H1 (cell line): ENCODE results near the gene OR13J1. TPM values are rescaled to one million over a fixed set of nuclear protein-coding genes. Genes with fewer than 3 reads are reported as not detected.

Experiments used
- CBX5 ChIP-seq: fragments of 300-800, 300-1000 bp; sonication (generic); IDR thresholded peaks from 2 replicates; pipeline ENCODE4 v1.7.1; 2016; ENCODE audit warnings: antibody characterized with exemption, low read length, low read depth
- JUN ChIP-seq: IDR thresholded peaks from 2 replicates; pipeline ENCODE4 v1.6.1; 2011; ENCODE audit warnings: low read depth, mild to moderate bottlenecking, improper control_type of control experiment, low read length
- KDM4A ChIP-seq: IDR thresholded peaks from one replicate; pipeline ENCODE4 v1.7.1; 2012; ENCODE audit warnings: low read depth, mild to moderate bottlenecking, moderate library complexity, low read length, inconsistent platforms; ENCODE audit not compliant: severe bottlenecking
- KDM5A ChIP-seq: fragments of 200-600 bp; IDR thresholded peaks from 2 replicates; pipeline ENCODE4 v1.7.1; 2012; ENCODE audit warnings: mild to moderate bottlenecking, low read length, inconsistent platforms, mixed read lengths
- PHF8 ChIP-seq: fragments of 200-600 bp; sonication (generic); conservative IDR thresholded peaks from 2 replicates; pipeline ENCODE4 v1.7.1; 2012; ENCODE audit warnings: low read depth, mild to moderate bottlenecking, inconsistent platforms, low read length, moderate library complexity
- POLR2A ChIP-seq, 2 experiments: IDR thresholded peaks; 1 replicate in 1 of 2; 2 replicates in 1 of 2; pipeline ENCODE4 v1.6.1; 2011; ENCODE audit warnings: low read depth in 2 of 2, low read length in 2 of 2, mild to moderate bottlenecking in 2 of 2; ENCODE audit errors: control extremely low read depth in 1 of 2
- SP4 ChIP-seq: IDR thresholded peaks from 2 replicates; pipeline ENCODE4 v1.6.1; 2012; ENCODE audit warnings: low read length, inconsistent platforms
- polyA plus RNA-seq, 7 experiments: library from polyadenylated mRNA; depleted of rRNA in 3 of 7; stranded (reverse) in 5 of 7; unstranded in 2 of 7; fragments of >200 nt in 5 of 7; fragments of 200-250 nt in 2 of 7; gene quantifications; 1 replicate in 5 of 7; 2 replicates in 1 of 7; 4 replicates in 1 of 7; pipeline versions ENCODE4 v1.2.1 to v1.2.3, GENCODE V29; 2011 to 2013; ENCODE audit warnings: missing spikeins in 2 of 7, mixed read lengths in 2 of 7
- total RNA-seq: library from RNA; stranded (reverse); fragmentation: NEBNext Ultra II Directional; extraction: Animal tissue kit (Norgen Biotek cat#: 25700); gene quantifications from 2 replicates; pipeline ENCODE4 v1.2.1, GENCODE V29; 2021
- TF ChIP-seq, protein P1 (sequence below): fragments of 300-600 bp; sonication (generic); IDR thresholded peaks from 2 replicates; pipeline ENCODE4 v1.7.1; 2012; ENCODE audit warnings: low read length, moderate library complexity, mild to moderate bottlenecking, inconsistent platforms; ENCODE audit not compliant: insufficient replicate concordance
- TF ChIP-seq, protein P2 (sequence below): IDR thresholded peaks from 2 replicates; pipeline ENCODE4 v1.6.1; 2012; ENCODE audit warnings: inconsistent platforms

Gene OR13J1
- total and polyA plus RNA-seq, 2 of the 8 experiments (the other 6 are each of a cell fraction or from before 2014, with no cell fraction given): not detected

DNA sequence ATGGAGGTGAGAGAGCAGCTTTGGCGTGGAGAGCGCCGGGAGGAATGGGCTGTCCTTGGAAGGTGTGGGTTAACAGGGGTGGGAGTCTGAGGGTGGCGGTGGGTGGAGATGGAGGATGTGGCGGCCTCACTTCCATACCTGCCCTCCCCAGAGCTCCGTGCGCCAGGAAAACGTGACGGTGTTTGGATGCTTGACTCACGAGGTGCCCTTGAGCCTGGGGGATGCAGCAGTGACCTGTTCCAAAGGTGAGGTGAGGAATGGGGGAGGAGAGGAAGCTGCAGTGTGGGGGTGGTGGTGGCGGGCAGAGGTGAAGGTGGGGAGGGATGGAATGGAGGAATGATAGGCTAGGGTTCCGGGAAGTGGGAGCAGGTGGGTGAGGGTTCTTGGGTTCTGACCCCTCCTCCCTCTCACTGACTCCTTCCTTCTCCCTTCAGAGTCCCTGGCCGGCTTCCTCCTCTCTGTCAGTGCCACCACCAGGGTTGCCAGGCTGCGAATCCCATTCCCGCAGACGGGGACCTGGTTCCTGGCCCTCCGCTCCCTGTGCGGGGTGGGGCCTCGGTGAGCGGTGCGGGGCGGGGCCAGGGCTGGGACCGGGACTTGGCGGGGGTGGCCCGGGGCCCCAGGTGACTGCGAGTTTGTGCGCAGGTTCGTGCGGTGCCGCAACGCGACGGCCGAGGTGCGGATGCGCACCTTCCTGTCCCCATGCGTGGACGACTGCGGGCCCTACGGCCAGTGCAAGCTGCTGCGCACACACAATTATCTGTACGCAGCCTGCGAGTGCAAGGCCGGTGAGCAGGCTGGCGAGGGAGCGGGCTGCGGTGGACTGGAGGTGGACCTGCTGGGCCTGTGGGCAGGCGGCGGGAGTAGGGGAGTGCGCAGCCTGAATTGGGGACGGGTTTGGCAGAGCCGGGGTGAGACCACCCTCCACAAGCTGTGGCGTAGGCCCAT lies 24.1 kb downstream of the OR13J1 start (continued):
- TF ChIP-seq, protein P1, sequence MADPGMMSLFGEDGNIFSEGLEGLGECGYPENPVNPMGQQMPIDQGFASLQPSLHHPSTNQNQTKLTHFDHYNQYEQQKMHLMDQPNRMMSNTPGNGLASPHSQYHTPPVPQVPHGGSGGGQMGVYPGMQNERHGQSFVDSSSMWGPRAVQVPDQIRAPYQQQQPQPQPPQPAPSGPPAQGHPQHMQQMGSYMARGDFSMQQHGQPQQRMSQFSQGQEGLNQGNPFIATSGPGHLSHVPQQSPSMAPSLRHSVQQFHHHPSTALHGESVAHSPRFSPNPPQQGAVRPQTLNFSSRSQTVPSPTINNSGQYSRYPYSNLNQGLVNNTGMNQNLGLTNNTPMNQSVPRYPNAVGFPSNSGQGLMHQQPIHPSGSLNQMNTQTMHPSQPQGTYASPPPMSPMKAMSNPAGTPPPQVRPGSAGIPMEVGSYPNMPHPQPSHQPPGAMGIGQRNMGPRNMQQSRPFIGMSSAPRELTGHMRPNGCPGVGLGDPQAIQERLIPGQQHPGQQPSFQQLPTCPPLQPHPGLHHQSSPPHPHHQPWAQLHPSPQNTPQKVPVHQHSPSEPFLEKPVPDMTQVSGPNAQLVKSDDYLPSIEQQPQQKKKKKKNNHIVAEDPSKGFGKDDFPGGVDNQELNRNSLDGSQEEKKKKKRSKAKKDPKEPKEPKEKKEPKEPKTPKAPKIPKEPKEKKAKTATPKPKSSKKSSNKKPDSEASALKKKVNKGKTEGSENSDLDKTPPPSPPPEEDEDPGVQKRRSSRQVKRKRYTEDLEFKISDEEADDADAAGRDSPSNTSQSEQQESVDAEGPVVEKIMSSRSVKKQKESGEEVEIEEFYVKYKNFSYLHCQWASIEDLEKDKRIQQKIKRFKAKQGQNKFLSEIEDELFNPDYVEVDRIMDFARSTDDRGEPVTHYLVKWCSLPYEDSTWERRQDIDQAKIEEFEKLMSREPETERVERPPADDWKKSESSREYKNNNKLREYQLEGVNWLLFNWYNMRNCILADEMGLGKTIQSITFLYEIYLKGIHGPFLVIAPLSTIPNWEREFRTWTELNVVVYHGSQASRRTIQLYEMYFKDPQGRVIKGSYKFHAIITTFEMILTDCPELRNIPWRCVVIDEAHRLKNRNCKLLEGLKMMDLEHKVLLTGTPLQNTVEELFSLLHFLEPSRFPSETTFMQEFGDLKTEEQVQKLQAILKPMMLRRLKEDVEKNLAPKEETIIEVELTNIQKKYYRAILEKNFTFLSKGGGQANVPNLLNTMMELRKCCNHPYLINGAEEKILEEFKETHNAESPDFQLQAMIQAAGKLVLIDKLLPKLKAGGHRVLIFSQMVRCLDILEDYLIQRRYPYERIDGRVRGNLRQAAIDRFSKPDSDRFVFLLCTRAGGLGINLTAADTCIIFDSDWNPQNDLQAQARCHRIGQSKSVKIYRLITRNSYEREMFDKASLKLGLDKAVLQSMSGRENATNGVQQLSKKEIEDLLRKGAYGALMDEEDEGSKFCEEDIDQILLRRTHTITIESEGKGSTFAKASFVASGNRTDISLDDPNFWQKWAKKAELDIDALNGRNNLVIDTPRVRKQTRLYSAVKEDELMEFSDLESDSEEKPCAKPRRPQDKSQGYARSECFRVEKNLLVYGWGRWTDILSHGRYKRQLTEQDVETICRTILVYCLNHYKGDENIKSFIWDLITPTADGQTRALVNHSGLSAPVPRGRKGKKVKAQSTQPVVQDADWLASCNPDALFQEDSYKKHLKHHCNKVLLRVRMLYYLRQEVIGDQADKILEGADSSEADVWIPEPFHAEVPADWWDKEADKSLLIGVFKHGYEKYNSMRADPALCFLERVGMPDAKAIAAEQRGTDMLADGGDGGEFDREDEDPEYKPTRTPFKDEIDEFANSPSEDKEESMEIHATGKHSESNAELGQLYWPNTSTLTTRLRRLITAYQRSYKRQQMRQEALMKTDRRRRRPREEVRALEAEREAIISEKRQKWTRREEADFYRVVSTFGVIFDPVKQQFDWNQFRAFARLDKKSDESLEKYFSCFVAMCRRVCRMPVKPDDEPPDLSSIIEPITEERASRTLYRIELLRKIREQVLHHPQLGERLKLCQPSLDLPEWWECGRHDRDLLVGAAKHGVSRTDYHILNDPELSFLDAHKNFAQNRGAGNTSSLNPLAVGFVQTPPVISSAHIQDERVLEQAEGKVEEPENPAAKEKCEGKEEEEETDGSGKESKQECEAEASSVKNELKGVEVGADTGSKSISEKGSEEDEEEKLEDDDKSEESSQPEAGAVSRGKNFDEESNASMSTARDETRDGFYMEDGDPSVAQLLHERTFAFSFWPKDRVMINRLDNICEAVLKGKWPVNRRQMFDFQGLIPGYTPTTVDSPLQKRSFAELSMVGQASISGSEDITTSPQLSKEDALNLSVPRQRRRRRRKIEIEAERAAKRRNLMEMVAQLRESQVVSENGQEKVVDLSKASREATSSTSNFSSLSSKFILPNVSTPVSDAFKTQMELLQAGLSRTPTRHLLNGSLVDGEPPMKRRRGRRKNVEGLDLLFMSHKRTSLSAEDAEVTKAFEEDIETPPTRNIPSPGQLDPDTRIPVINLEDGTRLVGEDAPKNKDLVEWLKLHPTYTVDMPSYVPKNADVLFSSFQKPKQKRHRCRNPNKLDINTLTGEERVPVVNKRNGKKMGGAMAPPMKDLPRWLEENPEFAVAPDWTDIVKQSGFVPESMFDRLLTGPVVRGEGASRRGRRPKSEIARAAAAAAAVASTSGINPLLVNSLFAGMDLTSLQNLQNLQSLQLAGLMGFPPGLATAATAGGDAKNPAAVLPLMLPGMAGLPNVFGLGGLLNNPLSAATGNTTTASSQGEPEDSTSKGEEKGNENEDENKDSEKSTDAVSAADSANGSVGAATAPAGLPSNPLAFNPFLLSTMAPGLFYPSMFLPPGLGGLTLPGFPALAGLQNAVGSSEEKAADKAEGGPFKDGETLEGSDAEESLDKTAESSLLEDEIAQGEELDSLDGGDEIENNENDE: no peak
- TF ChIP-seq CBX5 (no peak), KDM5A (no peak), PHF8 (0 out of 2 replicates have a peak, but pooled peaks have one; percentile 47), POLR2A (IDR thresholded peaks at IDR 0.05; ENCODE audit: control extremely low read depth in 1 of 2, low read depth in 2 of 2, low read length in 2 of 2) (peak in 1 of 2 experiments; percentile 49; a peak in 1 of 3 replicates), SP4 (no peak), KDM4A (peak; percentile 76), JUN (no peak)
- TF ChIP-seq, protein P2, sequence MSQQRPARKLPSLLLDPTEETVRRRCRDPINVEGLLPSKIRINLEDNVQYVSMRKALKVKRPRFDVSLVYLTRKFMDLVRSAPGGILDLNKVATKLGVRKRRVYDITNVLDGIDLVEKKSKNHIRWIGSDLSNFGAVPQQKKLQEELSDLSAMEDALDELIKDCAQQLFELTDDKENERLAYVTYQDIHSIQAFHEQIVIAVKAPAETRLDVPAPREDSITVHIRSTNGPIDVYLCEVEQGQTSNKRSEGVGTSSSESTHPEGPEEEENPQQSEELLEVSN: no peak
